ENCODE results near the gene GPATCH3.

The GPATCH3 gene

GRCh38 chr1:26921126-26921539 is 20.9 kb upstream of the GPATCH3 start:
- H3K27ac ChIP-seq: peak overlapping the region; percentile 30
- H3K4me3 ChIP-seq (ENCODE audit: low read depth, low read length): peak overlapping the region; percentile 86
- DNase-seq: no peak
- H3K27me3 ChIP-seq (ENCODE audit: insufficient read depth, low read depth, severe bottlenecking): no peaks in the 10 kb centered on the region
- H3K9me3 ChIP-seq (ENCODE audit: severe bottlenecking): no peaks in the 10 kb centered on the region
- no peak for TF ChIP-seq CTCF (IDR thresholded peaks at IDR 0.05; ENCODE audit: low read depth, low read length)
- H3K36me3 ChIP-seq: peaks cover 34% of the 10 kb centered on the region

- no peak for TF ChIP-seq CTCF (IDR thresholded peaks at IDR 0.05; ENCODE audit: low read depth, low read length)
- no peak overlapping the region for H3K27ac ChIP-seq
- no peaks in the 10 kb centered on the region for H3K9me3 ChIP-seq (ENCODE audit: severe bottlenecking)
- H3K27me3 ChIP-seq (ENCODE audit: insufficient read depth, low read depth, severe bottlenecking): no peaks in the 10 kb centered on the region
- H3K4me3 ChIP-seq (ENCODE audit: low read depth, low read length): no peak overlapping the region
- no peak for DNase-seq
- no peaks in the 10 kb centered on the region for H3K36me3 ChIP-seq
Measured at GRCh38 chr1:26915204-26915842, 15.1 kb upstream of the GPATCH3 start.

GRCh38 chr1:26913754-26914619 is 13.7 kb upstream of the GPATCH3 start, which contains the start of gene NR0B2:
TSS of gene NR0B2 (minus strand) at chr1:26913975. CDS start at chr1:26913940, 35 bp downstream.
- no peak for DNase-seq
- Histone ChIP-seq H3K27ac (no peak within 1 kb of the TSS), H3K4me3 (ENCODE audit: low read depth, low read length) (no peak within 1 kb of the TSS), H3K9me3 (ENCODE audit: severe bottlenecking) (no peaks in the 10 kb centered on the region), H3K36me3 (no peaks in the 10 kb centered on the region), H3K27me3 (ENCODE audit: insufficient read depth, low read depth, severe bottlenecking) (no peaks in the 10 kb centered on the region)
- TF ChIP-seq CTCF (IDR thresholded peaks at IDR 0.05; ENCODE audit: low read depth, low read length): no peak

GRCh38 chr1:26913389-26913753 is 13.1 kb upstream of the GPATCH3 start:
- no peaks in the 10 kb centered on the region for H3K27me3 ChIP-seq (ENCODE audit: insufficient read depth, low read depth, severe bottlenecking)
- DNase-seq: no peak
- H3K27ac ChIP-seq: no peak overlapping the region
- H3K9me3 ChIP-seq (ENCODE audit: severe bottlenecking): no peaks in the 10 kb centered on the region
- no peak for TF ChIP-seq CTCF (IDR thresholded peaks at IDR 0.05; ENCODE audit: low read depth, low read length)
- H3K4me3 ChIP-seq (ENCODE audit: low read depth, low read length): no peak overlapping the region
- H3K36me3 ChIP-seq: no peaks in the 10 kb centered on the region

- no peak for DNase-seq
- no peak overlapping the region for H3K4me3 ChIP-seq (ENCODE audit: low read depth, low read length)
Measured at GRCh38 chr1:26912147-26912490, 11.9 kb upstream of the GPATCH3 start.

More at GRCh38 chr1:26912147-26912490, 11.9 kb upstream of the GPATCH3 start:
- Histone ChIP-seq H3K36me3 (no peaks in the 10 kb centered on the region), H3K27me3 (ENCODE audit: insufficient read depth, low read depth, severe bottlenecking) (no peaks in the 10 kb centered on the region), H3K27ac (no peak overlapping the region), H3K9me3 (ENCODE audit: severe bottlenecking) (no peaks in the 10 kb centered on the region)
- no peak for TF ChIP-seq CTCF (IDR thresholded peaks at IDR 0.05; ENCODE audit: low read depth, low read length)
